B cell (primary cell): ENCODE measurements around the gene PAPSS2. TPM values are rescaled to one million over a fixed set of nuclear protein-coding genes. Genes with fewer than 3 reads are reported as not detected.

Source experiments
- ATAC-seq: fragments of 200-7000 bp; cut with Tn5 transposase; one replicate; pipeline ENCODE4 v1.10.0; 2021; ENCODE audit warnings: low read depth, mild to moderate bottlenecking, moderate number of reproducible peaks, moderate library complexity
- CTCF ChIA-PET: fragments of 350-600 bp; sonication (Branson Sonifier 250); formaldehyde crosslinking; loops from one replicate; lab custom pipeline; 2021; ENCODE audit warnings: antibody characterized with exemption, inconsistent platforms; lab: Charles Lee
- POLR2A ChIA-PET: fragments of 350-600 bp; sonication (Branson Sonifier 250); formaldehyde crosslinking; loops from one replicate; lab custom pipeline; 2021; ENCODE audit warnings: antibody characterized with exemption; lab: Charles Lee
- DNase-seq: peaks from one replicate; pipeline ENCODE4 v3.0.0; 2013
- H2AFZ ChIP-seq: 2 replicates; pipeline ENCODE4 v1.6.1; 2012; ENCODE audit warnings: mild to moderate bottlenecking, low read depth, low read length; ENCODE audit not compliant: insufficient read depth, poor library complexity, severe bottlenecking
- H3K27ac ChIP-seq, 2 donors: 1 replicate in 1 of 2; 2 replicates in 1 of 2; pipeline ENCODE4 v1.5.1; 2012 to 2013; ENCODE audit warnings: low read length in 2 of 2, mild to moderate bottlenecking in 2 of 2, moderate library complexity in 1 of 2
- H3K27me3 ChIP-seq, 4 experiments: fragments of 200-600 bp in 1 of 4; sonication (generic) in 1 of 4; replicated peaks in 1 of 4; 1 replicate in 2 of 4; 2 replicates in 2 of 4; pipeline versions ENCODE4 v1.6.1 to v1.7.0; 2013 to 2016; ENCODE audit warnings: low read length in 3 of 4, mild to moderate bottlenecking in 2 of 4, mixed read lengths in 1 of 4, moderate library complexity in 1 of 4; ENCODE audit not compliant: insufficient read depth in 4 of 4, control insufficient read depth in 3 of 4; ENCODE audit errors: control extremely low read depth in 1 of 4
- H3K36me3 ChIP-seq, 2 experiments: replicated peaks in 1 of 2; 1 replicate in 1 of 2; 2 replicates in 1 of 2; pipeline versions ENCODE4 v1.6.1 to v1.7.1; 2013; ENCODE audit warnings: low read length in 1 of 2; ENCODE audit not compliant: insufficient read depth in 2 of 2, control insufficient read depth in 1 of 2; ENCODE audit errors: control extremely low read depth in 1 of 2, extremely low read depth in 1 of 2
- H3K4me1 ChIP-seq, 2 donors: fragments of 200-600 bp in 1 of 2; sonication (generic) in 1 of 2; 1 replicate in 1 of 2; 2 replicates in 1 of 2; pipeline versions ENCODE4 v1.5.1 to v1.6.1; 2013 to 2017; ENCODE audit warnings: low read length in 2 of 2; ENCODE audit not compliant: control insufficient read depth in 2 of 2, insufficient read depth in 2 of 2
- H3K4me2 ChIP-seq: replicated peaks from 2 replicates; pipeline ENCODE3; 2012; ENCODE audit warnings: mild to moderate bottlenecking, low read depth, low read length; ENCODE audit not compliant: poor library complexity, severe bottlenecking
- H3K4me3 ChIP-seq, 5 experiments: fragments of 200-600 bp in 1 of 5; sonication (generic) in 1 of 5; 1 replicate in 3 of 5; 2 replicates in 2 of 5; pipeline versions ENCODE4 v1.5.1 to v1.7.0; 2011 to 2016; ENCODE audit warnings: low read length in 4 of 5, mild to moderate bottlenecking in 4 of 5, low read depth in 2 of 5, control low read depth in 1 of 5, moderate library complexity in 1 of 5; ENCODE audit not compliant: insufficient read depth in 1 of 5; ENCODE audit errors: control extremely low read depth in 1 of 5, extremely low read depth in 1 of 5
- H3K79me2 ChIP-seq: fragments of 200-600 bp; sonication (generic); one replicate; pipeline ENCODE4 v1.6.0; 2016; ENCODE audit warnings: low read length; ENCODE audit not compliant: control insufficient read depth, insufficient read depth
- H3K9ac ChIP-seq: fragments of 200-600 bp; sonication (generic); 2 replicates; pipeline ENCODE4 v1.6.1; 2017; ENCODE audit warnings: mild to moderate bottlenecking, low read length, moderate library complexity
- H3K9me3 ChIP-seq, 3 donors: one replicate each; pipeline versions ENCODE4 v1.6.1 to v1.7.1; 2013; ENCODE audit warnings: low read length in 2 of 3; ENCODE audit not compliant: control insufficient read depth in 2 of 3, insufficient read depth in 1 of 3; ENCODE audit errors: control extremely low read depth in 1 of 3
- H4K20me1 ChIP-seq: 2 replicates; pipeline ENCODE4 v1.6.0; 2012; ENCODE audit warnings: mild to moderate bottlenecking, low read length; ENCODE audit not compliant: insufficient read depth, control insufficient read depth, poor library complexity, severe bottlenecking
- H3K27ac Mint-ChIP-seq: one replicate; pipeline ENCODE4 v1.8.0; 2021; ENCODE audit warnings: mixed read lengths
- H3K27me3 Mint-ChIP-seq: one replicate; pipeline ENCODE4 v1.8.0; 2021; ENCODE audit warnings: mixed read lengths
- H3K4me1 Mint-ChIP-seq: one replicate; pipeline ENCODE4 v1.8.0; 2021; ENCODE audit warnings: mixed read lengths
- H3K4me3 Mint-ChIP-seq: one replicate; pipeline ENCODE4 v1.8.0; 2021; ENCODE audit warnings: mixed read lengths
- H3K9me3 Mint-ChIP-seq: one replicate; pipeline ENCODE4 v1.8.0; 2022; ENCODE audit warnings: mixed read lengths; ENCODE audit not compliant: insufficient read depth
- CTCF ChIP-seq: fragments of 200-600 bp; IDR thresholded peaks from one replicate; pipeline ENCODE4 v1.8.0; 2022; ENCODE audit warnings: antibody characterized with exemption, mild to moderate bottlenecking
- EZH2 ChIP-seq: IDR thresholded peaks from 2 replicates; pipeline ENCODE4 v1.6.1; 2012; ENCODE audit warnings: borderline replicate concordance, low read depth, mild to moderate bottlenecking, moderate library complexity, low read length; ENCODE audit not compliant: insufficient read depth, poor library complexity, severe bottlenecking
- WGBS: methylation state at CpG from one replicate; pipeline ENCODE4 v1.1.5; 2013; ENCODE audit warnings: missing lambda C conversion rate; ENCODE audit not compliant: insufficient coverage; 5-methylcytosine and 5-hydroxymethylcytosine counted together
- intact Hi-C: fragments of 100-400 bp; cut with micrococcal nuclease; formaldehyde crosslinking; loops from one replicate; pipeline ENCODE4 v1.10.0; 2022
- polyA plus RNA-seq: library from polyadenylated mRNA; depleted of rRNA; stranded (reverse); fragments of >200 nt; gene quantifications from 2 replicates; pipeline ENCODE4 v1.2.3, GENCODE V29; 2012
- total RNA-seq, 2 donors: library from RNA; stranded (reverse); fragments of 120-200 nt in 1 of 2; gene quantifications; 1 replicate in 1 of 2; 2 replicates in 1 of 2; pipeline versions ENCODE4 v1.2.3 to v1.2.4, GENCODE V29; 2013 to 2022

PAPSS2 gene
- total and polyA plus RNA-seq, 2 donors (not counting 1 experiment from before 2014, with no cell fraction given), result not detected

GRCh38 chr10:87794285-87794684, 134.6 kb downstream of the PAPSS2 start:
- WGBS, result no CpG with 5 or more reads among the region's 3 CpGs
- no peaks in the 10 kb centered on the region for H3K9me3 Mint-ChIP-seq
- ChIA-PET CTCF (no interaction called here), POLR2A (no interaction called here)
- ATAC-seq, result no peak
- DNase-seq, result no peak
- no peak overlapping the region for H3K9ac ChIP-seq
- H3K79me2 ChIP-seq, result peaks cover 24% of the 10 kb centered on the region
- peaks cover 20% of the 10 kb centered on the region for H4K20me1 ChIP-seq
- intact Hi-C loops, result no loop called here
- no peak overlapping the region for H3K27ac ChIP-seq
- no peak overlapping the region for H3K4me3 ChIP-seq
- peaks cover 11 to 13% of the 10 kb centered on the region in 2 donors for H3K4me1 ChIP-seq
- no peaks in the 10 kb centered on the region for H3K9me3 ChIP-seq
- H3K36me3 ChIP-seq, result peaks cover 12 to 29% of the 10 kb centered on the region in 2 experiments
- peak overlapping the region; percentile 28 for H3K27ac Mint-ChIP-seq
- no peak overlapping the region for H2AFZ ChIP-seq
- no peak overlapping the region for H3K4me2 ChIP-seq
- TF ChIP-seq CTCF (no peak), EZH2 (no peak)
- no peaks in the 10 kb centered on the region for H3K27me3 Mint-ChIP-seq
- H3K27me3 ChIP-seq, result no peaks in the 10 kb centered on the region
- H3K4me1 Mint-ChIP-seq, result peaks cover 35% of the 10 kb centered on the region
- no peak overlapping the region for H3K4me3 Mint-ChIP-seq

Other genes with a start within 250 kb of the PAPSS2 start
- gene MINPP1, start 155.0 kb upstream of the PAPSS2 start, total RNA-seq, result 7.5 and 9.4 TPM in 2 replicates
- 1.8 and 2.7 TPM in 2 replicates for gene MINPP1, start 155.0 kb upstream of the PAPSS2 start, polyA plus RNA-seq
- gene ATAD1, start 158.3 kb downstream of the PAPSS2 start, total RNA-seq, result 41.5 and 44.9 TPM in 2 replicates
- gene ATAD1, start 158.3 kb downstream of the PAPSS2 start, polyA plus RNA-seq, result 6.1 and 14.0 TPM in 2 replicates
- 1.7 and 2.2 TPM in 2 replicates for gene KLLN, start 203.7 kb downstream of the PAPSS2 start, total RNA-seq
- gene KLLN, start 203.7 kb downstream of the PAPSS2 start, polyA plus RNA-seq, result 0.19 and 0.45 TPM in 2 replicates
- gene PTEN, start 203.7 kb downstream of the PAPSS2 start, total RNA-seq, result 114 and 134 TPM in 2 replicates
- gene PTEN, start 203.7 kb downstream of the PAPSS2 start, polyA plus RNA-seq, result 15.2 and 25.4 TPM in 2 replicates